Endodermal cell (in vitro differentiated cells): Measurements from ENCODE around the gene VWA3B. TPM values are rescaled to one million over a fixed set of nuclear protein-coding genes. Genes with fewer than 3 reads are reported as not detected.
"Not testable (repeated sequence)": the region's sequence is repeated elsewhere in the genome, so short reads cannot be mapped to it uniquely, and the experiment has no call there.

Source experiments
- DNase-seq: peaks from one replicate; pipeline ENCODE4 v3.0.0-alpha.2; 2017
- H3K27ac ChIP-seq: 2 replicates; pipeline ENCODE4 v1.5.1; 2013; ENCODE audit warnings: mild to moderate bottlenecking, low read depth, low read length, moderate library complexity
- H3K27me3 ChIP-seq: 2 replicates; pipeline ENCODE4 v1.6.1; 2013; ENCODE audit warnings: mild to moderate bottlenecking, low read length, moderate library complexity; ENCODE audit not compliant: insufficient read depth, control insufficient read depth, poor library complexity, severe bottlenecking
- H3K36me3 ChIP-seq: 2 replicates; pipeline ENCODE4 v1.7.0; 2013; ENCODE audit warnings: mild to moderate bottlenecking, low read length, moderate library complexity; ENCODE audit not compliant: control insufficient read depth, insufficient read depth
- H3K4me1 ChIP-seq: one replicate; pipeline ENCODE4 v1.7.0; 2013; ENCODE audit warnings: low read length; ENCODE audit not compliant: control insufficient read depth, insufficient read depth
- H3K4me3 ChIP-seq: 2 replicates; pipeline ENCODE4 v1.5.1; 2013; ENCODE audit warnings: mild to moderate bottlenecking, low read length, moderate library complexity
- H3K9ac ChIP-seq: 2 replicates; pipeline ENCODE4 v1.6.1; 2013; ENCODE audit warnings: mild to moderate bottlenecking, low read length, moderate library complexity; ENCODE audit not compliant: poor library complexity, severe bottlenecking; ENCODE audit errors: extremely low read depth
- H3K9me3 ChIP-seq: 2 replicates; pipeline ENCODE4 v1.6.1; 2013; ENCODE audit warnings: mild to moderate bottlenecking, low read length, moderate library complexity; ENCODE audit not compliant: control insufficient read depth
- H3K27ac Mint-ChIP-seq: 2 replicates; pipeline ENCODE4 v1.8.0; 2020; ENCODE audit warnings: mixed read lengths
- H3K27me3 Mint-ChIP-seq: 2 replicates; pipeline ENCODE4 v1.8.0; 2021; ENCODE audit warnings: mild to moderate bottlenecking, mixed read lengths; ENCODE audit not compliant: insufficient read depth
- H3K36me3 Mint-ChIP-seq: 2 replicates; pipeline ENCODE4 v1.8.0; 2020; ENCODE audit warnings: low read depth, mixed read lengths
- H3K4me1 Mint-ChIP-seq: 2 replicates; pipeline ENCODE4 v1.8.0; 2020; ENCODE audit warnings: mixed read lengths
- H3K4me3 Mint-ChIP-seq: 2 replicates; pipeline ENCODE4 v1.8.0; 2020; ENCODE audit warnings: mild to moderate bottlenecking, moderate library complexity, mixed read lengths
- H3K9me3 Mint-ChIP-seq: 2 replicates; pipeline ENCODE4 v1.8.0; 2020; ENCODE audit warnings: mild to moderate bottlenecking, mixed read lengths
- CTCF ChIP-seq: fragments of 200-600 bp; sonication (generic); conservative IDR thresholded peaks from 2 replicates; pipeline ENCODE4 v1.5.0; 2021; ENCODE audit warnings: antibody characterized with exemption, mild to moderate bottlenecking
- WGBS, 2 experiments: methylation state at CpG; one replicate each; pipeline versions ENCODE4 v1.1.5 to v1.1.7; 2013; ENCODE audit warnings: missing lambda C conversion rate in 2 of 2, mixed read lengths in 1 of 2; ENCODE audit not compliant: insufficient coverage in 1 of 2, insufficient read length in 1 of 2; 5-methylcytosine and 5-hydroxymethylcytosine counted together
- total RNA-seq, 2 donors: library from RNA; stranded (reverse); fragmentation: NEBNext Ultra II Directional in 1 of 2; extraction: Animal tissue kit (Norgen Biotek cat#: 25700) in 1 of 2; gene quantifications; 2 replicates in 1 of 2; 3 replicates in 1 of 2; pipeline ENCODE4 v1.2.1, GENCODE V29; 2021

The VWA3B gene
- total RNA-seq, 2 donors from 2014 or later = 0.38 to 0.64 TPM

GRCh38 chr2:98043101-98043500 lies 43.9 kb upstream of the VWA3B start:
- peak overlapping the region; percentile 4 for H3K4me3 ChIP-seq
- H3K27ac Mint-ChIP-seq = peak overlapping the region; percentile 68
- no peak overlapping the region for H3K4me3 Mint-ChIP-seq
- H3K4me1 Mint-ChIP-seq = peaks cover 24% of the 10 kb centered on the region
- peaks cover 55% of the 10 kb centered on the region for H3K9me3 Mint-ChIP-seq
- no peaks in the 10 kb centered on the region for H3K27me3 ChIP-seq
- H3K36me3 ChIP-seq = no peaks in the 10 kb centered on the region
- 44 to 71% methylated on average over 1 of the region's 1 CpG for WGBS, 2 experiments
- H3K27ac ChIP-seq = no peak overlapping the region
- H3K9me3 ChIP-seq = peaks cover 40% of the 10 kb centered on the region
- peaks cover 28% of the 10 kb centered on the region for H3K36me3 Mint-ChIP-seq
- H3K4me1 ChIP-seq = peaks cover 5% of the 10 kb centered on the region
- TF ChIP-seq CTCF = no peak
- H3K9ac ChIP-seq = no peak overlapping the region
- peak; percentile 47 for DNase-seq
- no peaks in the 10 kb centered on the region for H3K27me3 Mint-ChIP-seq

- H3K9ac ChIP-seq, H3K4me1 ChIP-seq, DNase-seq, H3K27me3 Mint-ChIP-seq, H3K27me3 ChIP-seq, H3K4me3 Mint-ChIP-seq, H3K27ac Mint-ChIP-seq, H3K36me3 ChIP-seq, H3K27ac ChIP-seq: not testable (repeated sequence)
- Mint-ChIP-seq H3K4me1 (peaks cover 21% of the 10 kb centered on the region), H3K9me3 (peaks cover 51% of the 10 kb centered on the region), H3K36me3 (peaks cover 24% of the 10 kb centered on the region)
- 100% methylated on average over 2 of the region's 2 CpGs; no CpG with 5 or more reads in 1 of the 2 experiments for WGBS, 2 experiments
- Histone ChIP-seq H3K9me3 (peaks cover 37% of the 10 kb centered on the region), H3K4me3 (peak overlapping the region; percentile 61)
These were observed 42.2 kb upstream of the VWA3B start for GRCh38 chr2:98044730-98045129.

- peaks cover 1% of the 10 kb centered on the region for H3K27me3 Mint-ChIP-seq
- H3K36me3 Mint-ChIP-seq = peaks cover 11% of the 10 kb centered on the region
- peaks cover 23% of the 10 kb centered on the region for H3K9me3 Mint-ChIP-seq
- TF ChIP-seq CTCF = no peak
- H3K4me1 ChIP-seq = no peaks in the 10 kb centered on the region
- no peak overlapping the region for H3K9ac ChIP-seq
- no peaks in the 10 kb centered on the region for H3K36me3 ChIP-seq
- H3K27me3 ChIP-seq = no peaks in the 10 kb centered on the region
- H3K27ac Mint-ChIP-seq = no peak overlapping the region
- H3K4me3 Mint-ChIP-seq = no peak overlapping the region
- H3K4me3 ChIP-seq = no peak overlapping the region
- H3K4me1 Mint-ChIP-seq = no peaks in the 10 kb centered on the region
- peaks cover 15% of the 10 kb centered on the region for H3K9me3 ChIP-seq
- H3K27ac ChIP-seq = no peak overlapping the region
- no peak for DNase-seq
- WGBS, 2 experiments = 89% methylated on average over 2 of the region's 2 CpGs; no CpG with 5 or more reads in 1 of the 2 experiments
These were observed 36.9 kb upstream of the VWA3B start for GRCh38 chr2:98050070-98050469.
